Measurements from ENCODE around the gene SMAD5.

DNA sequence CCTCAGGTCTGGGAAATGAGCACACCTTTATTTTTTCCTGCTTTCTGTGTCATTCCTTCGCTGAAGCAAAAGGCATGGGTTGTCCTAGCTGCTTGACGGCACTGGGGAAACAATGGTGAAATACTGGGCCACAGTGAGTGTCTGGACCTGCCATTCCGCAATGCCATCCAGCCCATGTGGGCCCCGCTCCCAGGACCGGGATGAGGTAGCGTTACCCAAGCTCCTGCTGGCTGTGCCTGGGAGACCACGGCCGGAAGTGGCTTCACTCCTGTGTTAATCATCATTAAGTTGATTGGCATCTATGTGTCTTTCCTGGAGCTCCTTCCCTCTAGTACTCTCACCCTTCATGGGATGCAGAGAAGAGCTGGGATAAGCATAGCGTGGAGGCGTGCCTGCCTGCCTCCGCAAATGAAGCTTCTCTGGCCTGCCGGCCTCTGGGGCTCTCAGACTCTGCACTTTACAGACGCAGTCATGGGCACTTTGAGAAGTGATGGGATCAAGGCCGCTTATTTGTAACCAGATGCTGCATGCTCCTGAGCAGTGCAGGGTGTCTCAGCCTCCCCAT lies 76.8 kb downstream of the SMAD5 start:
- TF ChIP-seq, protein P1, sequence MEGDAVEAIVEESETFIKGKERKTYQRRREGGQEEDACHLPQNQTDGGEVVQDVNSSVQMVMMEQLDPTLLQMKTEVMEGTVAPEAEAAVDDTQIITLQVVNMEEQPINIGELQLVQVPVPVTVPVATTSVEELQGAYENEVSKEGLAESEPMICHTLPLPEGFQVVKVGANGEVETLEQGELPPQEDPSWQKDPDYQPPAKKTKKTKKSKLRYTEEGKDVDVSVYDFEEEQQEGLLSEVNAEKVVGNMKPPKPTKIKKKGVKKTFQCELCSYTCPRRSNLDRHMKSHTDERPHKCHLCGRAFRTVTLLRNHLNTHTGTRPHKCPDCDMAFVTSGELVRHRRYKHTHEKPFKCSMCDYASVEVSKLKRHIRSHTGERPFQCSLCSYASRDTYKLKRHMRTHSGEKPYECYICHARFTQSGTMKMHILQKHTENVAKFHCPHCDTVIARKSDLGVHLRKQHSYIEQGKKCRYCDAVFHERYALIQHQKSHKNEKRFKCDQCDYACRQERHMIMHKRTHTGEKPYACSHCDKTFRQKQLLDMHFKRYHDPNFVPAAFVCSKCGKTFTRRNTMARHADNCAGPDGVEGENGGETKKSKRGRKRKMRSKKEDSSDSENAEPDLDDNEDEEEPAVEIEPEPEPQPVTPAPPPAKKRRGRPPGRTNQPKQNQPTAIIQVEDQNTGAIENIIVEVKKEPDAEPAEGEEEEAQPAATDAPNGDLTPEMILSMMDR (IDR thresholded peaks at IDR 0.05) = no peak
- TF ChIP-seq POLR2A (IDR thresholded peaks at IDR 0.05) (no peak), EP300 (IDR thresholded peaks at IDR 0.05) (no peak)
